AG04450 (cell line): ENCODE results near the gene TTC34. TPM values are rescaled to one million over a fixed set of nuclear protein-coding genes. Genes with fewer than 3 reads are reported as not detected.
"Not testable (repeated sequence)": the region's sequence is repeated elsewhere in the genome, so short reads cannot be mapped to it uniquely, and the experiment has no call there.

ENCODE experiments used
- CTCF ChIA-PET: fragments of 300-600, 350-600 bp; formaldehyde crosslinking; extraction: SDS; loops from one replicate; lab custom pipeline; 2022; ENCODE audit warnings: antibody characterized with exemption, inconsistent platforms; lab: Charles Lee
- POLR2A ChIA-PET: fragments of 350-600 bp; formaldehyde crosslinking; extraction: SDS; loops from one replicate; lab custom pipeline; 2021; ENCODE audit warnings: antibody characterized with exemption, inconsistent platforms; lab: Yijun Ruan, JAX
- DNase-seq: peaks from one replicate; pipeline ENCODE4 v3.0.0-alpha.2; 2011; ENCODE audit warnings: low read depth, low spot score
- H3K27ac ChIP-seq: one replicate; pipeline ENCODE4 v1.5.1; 2012; ENCODE audit warnings: low read depth, low read length, control low read depth
- H3K27me3 ChIP-seq: one replicate; pipeline ENCODE4 v1.6.0; 2012; ENCODE audit warnings: low read length; ENCODE audit not compliant: control insufficient read depth, insufficient read depth
- H3K4me3 ChIP-seq: 2 replicates; pipeline ENCODE4 v1.5.1; 2011; ENCODE audit warnings: mild to moderate bottlenecking, low read depth, low read length, control low read depth
- H3K9me3 ChIP-seq: 2 replicates; pipeline ENCODE4 v1.5.1; 2012; ENCODE audit warnings: low read length; ENCODE audit not compliant: control insufficient read depth, insufficient read depth
- CTCF ChIP-seq: IDR thresholded peaks from 2 replicates; pipeline ENCODE4 v1.5.1; 2011; ENCODE audit warnings: low read depth, low read length, control low read depth, inconsistent platforms
- polyA plus RNA-seq: library from polyadenylated mRNA; depleted of rRNA; stranded (reverse); fragments of >200 nt; gene quantifications from 2 replicates; pipeline ENCODE4 v1.2.3, GENCODE V29; 2011

TTC34 gene
- polyA plus RNA-seq, 1 experiment = 0.06 TPM

- peaks cover 25% of the 10 kb centered on the region for H3K27me3 ChIP-seq
- H3K9me3 ChIP-seq = peaks cover 27% of the 10 kb centered on the region
- no peak overlapping the region for H3K27ac ChIP-seq
- no peak for DNase-seq
- TF ChIP-seq CTCF = no peak
- no peak overlapping the region for H3K4me3 ChIP-seq
- ChIA-PET POLR2A (no interaction called here), CTCF (no interaction called here)
Observed at GRCh38 chr1:2628191-2628932, 173.1 kb downstream of the TTC34 start.

- ChIA-PET CTCF (no interaction called here), POLR2A (no interaction called here)
- Histone ChIP-seq H3K27ac (no peak overlapping the region), H3K27me3 (peaks cover 24% of the 10 kb centered on the region), H3K9me3 (peaks cover 27% of the 10 kb centered on the region), H3K4me3 (no peak overlapping the region)
- no peak for DNase-seq
- TF ChIP-seq CTCF = no peak
Observed at GRCh38 chr1:2627746-2628145, 173.7 kb downstream of the TTC34 start.

- POLR2A ChIA-PET, DNase-seq, H3K27ac ChIP-seq, H3K4me3 ChIP-seq, CTCF ChIA-PET: not testable (repeated sequence)
- Histone ChIP-seq H3K9me3 (peaks cover 22% of the 10 kb centered on the region), H3K27me3 (peaks cover 27% of the 10 kb centered on the region)
Observed at GRCh38 chr1:2625748-2626147, 175.7 kb downstream of the TTC34 start.

- ChIA-PET POLR2A (no interaction called here), CTCF (no interaction called here)
- peaks cover 17% of the 10 kb centered on the region for H3K9me3 ChIP-seq
- H3K4me3 ChIP-seq = no peak overlapping the region
- peaks cover 27% of the 10 kb centered on the region for H3K27me3 ChIP-seq
- no peak for TF ChIP-seq CTCF
- DNase-seq = no peak
- no peak overlapping the region for H3K27ac ChIP-seq
Observed at GRCh38 chr1:2625311-2625710, 176.2 kb downstream of the TTC34 start.

- ChIA-PET POLR2A (no interaction called here), CTCF (no interaction called here)
- TF ChIP-seq CTCF = no peak
Observed at GRCh38 chr1:2624735-2625300, 176.7 kb downstream of the TTC34 start.

More at GRCh38 chr1:2624735-2625300, 176.7 kb downstream of the TTC34 start:
- Histone ChIP-seq H3K9me3 (peaks cover 12% of the 10 kb centered on the region; the same call in 1 of the 2 replicates), H3K27ac (no peak overlapping the region), H3K4me3 (no peak overlapping the region), H3K27me3 (peaks cover 27% of the 10 kb centered on the region)
- no peak for DNase-seq
